OCI-LY7 (cell line): ENCODE data around the gene FOXE3.
A peak's percentile ranks its signal among the peaks of the same experiment; 100 is the strongest.

Experiments used
- CTCF ChIP-seq: fragments of 200-600 bp; sonication (generic); conservative IDR thresholded peaks from 2 replicates; pipeline ENCODE4 v1.5.1; 2014; ENCODE audit warnings: mild to moderate bottlenecking, antibody characterized with exemption, low read length, moderate library complexity, mixed read lengths
- EZH2phosphoT487 ChIP-seq: fragments of 200-600 bp; sonication (generic); IDR thresholded peaks from 2 replicates; pipeline ENCODE4 v1.6.1; 2018; ENCODE audit warnings: low read depth, borderline replicate concordance, mild to moderate bottlenecking, mixed run types, antibody characterized with exemption, low read length, moderate library complexity, mixed read lengths

- TF ChIP-seq CTCF (peak; percentile 93), EZH2phosphoT487 (no peak)
Measured at GRCh38 chr1:47388891-47389238, 27.2 kb upstream of the FOXE3 start.
